DND-41 (cell line): ENCODE measurements around the gene STK11IP.

Source experiments
- ATAC-seq: fragments of 200-7000 bp; cut with Tn5 transposase; 3 replicates; pipeline ENCODE4 v1.9.1; 2021; ENCODE audit warnings: low read depth; ENCODE audit not compliant: insufficient read depth
- DNase-seq: peaks from one replicate; pipeline ENCODE4 v3.0.0-alpha.2; 2020
- H2AFZ ChIP-seq: 2 replicates; pipeline ENCODE4 v1.6.0; 2012; ENCODE audit warnings: low read depth, low read length
- H3K27ac ChIP-seq: 2 replicates; pipeline ENCODE4 v1.5.1; 2012; ENCODE audit warnings: low read length, inconsistent platforms
- H3K27me3 ChIP-seq: fragments of 200-600 bp; sonication (generic); 2 replicates; pipeline ENCODE4 v1.6.0; 2012; ENCODE audit warnings: low read length, mild to moderate bottlenecking, inconsistent platforms; ENCODE audit not compliant: insufficient read depth, poor library complexity
- H3K36me3 ChIP-seq: 2 replicates; pipeline ENCODE4 v1.5.1; 2012; ENCODE audit warnings: low read length, inconsistent platforms; ENCODE audit not compliant: insufficient read depth
- H3K4me1 ChIP-seq: 2 replicates; pipeline ENCODE4 v1.5.1; 2012; ENCODE audit warnings: mild to moderate bottlenecking, low read length; ENCODE audit not compliant: insufficient read depth
- H3K4me2 ChIP-seq: 2 replicates; pipeline ENCODE4 v1.6.0; 2012; ENCODE audit warnings: mild to moderate bottlenecking, moderate library complexity, low read length, inconsistent platforms; ENCODE audit not compliant: insufficient read depth
- H3K4me3 ChIP-seq, 2 experiments: fragments of 200-600 bp in 1 of 2; shearing (Covaris generic) in 1 of 2; 2 replicates each; pipeline ENCODE4 v1.5.1; 2012 to 2016; ENCODE audit warnings: inconsistent platforms in 2 of 2, low read length in 2 of 2, mild to moderate bottlenecking in 2 of 2, low read depth in 1 of 2, moderate library complexity in 1 of 2
- H3K79me2 ChIP-seq: 2 replicates; pipeline ENCODE4 v1.6.0; 2012; ENCODE audit warnings: low read length, inconsistent platforms; ENCODE audit not compliant: insufficient read depth
- H3K9ac ChIP-seq: 2 replicates; pipeline ENCODE4 v1.6.0; 2012; ENCODE audit warnings: low read depth, mild to moderate bottlenecking, inconsistent platforms, low read length, moderate library complexity
- H3K9me3 ChIP-seq: 2 replicates; pipeline ENCODE4 v1.5.1; 2012; ENCODE audit warnings: low read length, moderate library complexity, mild to moderate bottlenecking, inconsistent platforms; ENCODE audit not compliant: insufficient read depth, severe bottlenecking
- H4K20me1 ChIP-seq: 2 replicates; pipeline ENCODE4 v1.6.0; 2012; ENCODE audit warnings: low read length; ENCODE audit not compliant: insufficient read depth
- CTCF ChIP-seq: IDR thresholded peaks from 2 replicates; pipeline ENCODE4 v1.5.1; 2012; ENCODE audit warnings: borderline replicate concordance, low read length, moderate library complexity, mild to moderate bottlenecking; ENCODE audit not compliant: poor library complexity, severe bottlenecking; ENCODE audit errors: extremely low read depth
- EZH2 ChIP-seq: IDR thresholded peaks from 3 replicates; pipeline ENCODE4 v1.6.1; 2012; ENCODE audit warnings: borderline replicate concordance, low read depth, mild to moderate bottlenecking, moderate library complexity, low read length, inconsistent platforms; ENCODE audit not compliant: severe bottlenecking

Gene STK11IP

DNA sequence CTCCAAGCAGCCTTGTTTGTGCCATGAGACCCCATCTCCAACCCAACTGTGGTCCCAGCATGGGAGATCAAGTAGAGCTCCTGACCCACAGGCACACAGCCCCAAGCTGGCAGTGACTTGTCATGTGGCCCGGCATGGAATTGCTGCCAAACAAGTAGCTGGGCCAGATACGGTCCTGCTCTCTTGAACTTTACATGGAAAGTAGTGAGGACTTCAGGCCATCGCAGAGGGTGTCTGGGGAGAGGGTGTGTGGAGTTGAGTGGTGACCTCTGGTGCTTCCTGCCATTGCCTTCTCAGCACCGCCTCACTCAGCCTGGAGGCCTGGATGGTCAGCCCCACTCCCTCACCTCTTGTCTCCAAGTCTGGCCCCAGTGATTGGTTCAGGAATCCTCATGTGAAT lies 18.9 kb downstream of the STK11IP start:
- Histone ChIP-seq H3K27me3 (no peaks in the 10 kb centered on the region), H3K79me2 (no peaks in the 10 kb centered on the region), H3K4me1 (no peaks in the 10 kb centered on the region), H3K36me3 (peaks cover 28% of the 10 kb centered on the region), H3K9ac (no peak overlapping the region), H4K20me1 (no peaks in the 10 kb centered on the region), H3K27ac (no peak overlapping the region), H2AFZ (no peak overlapping the region), H3K4me3 (no peak overlapping the region), H3K9me3 (no peaks in the 10 kb centered on the region), H3K4me2 (no peak overlapping the region)
- ATAC-seq (no peak), DNase-seq (no peak)
- TF ChIP-seq EZH2 (no peak), CTCF (no peak)

DNA sequence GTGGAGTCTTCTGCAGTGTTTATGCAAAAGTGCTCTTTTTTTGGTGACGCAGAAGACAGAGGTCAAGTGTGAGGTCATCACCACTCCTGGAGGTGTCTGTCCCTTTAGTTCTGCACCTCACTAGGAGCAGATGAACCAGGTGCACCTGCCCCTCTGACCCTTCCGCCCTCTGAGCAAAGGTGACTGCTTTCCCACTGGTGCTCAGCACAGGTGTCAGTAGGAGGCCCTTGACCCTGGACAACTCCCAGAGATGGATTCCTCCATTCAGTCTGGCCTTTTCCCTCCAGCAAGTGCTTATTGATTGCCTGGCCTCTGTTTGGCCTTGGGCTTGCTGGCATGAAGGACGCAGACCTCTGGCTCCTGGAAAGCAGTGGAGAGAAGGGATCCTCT lies 21.1 kb downstream of the STK11IP start:
- Histone ChIP-seq H3K4me2 (no peak overlapping the region), H3K4me1 (no peaks in the 10 kb centered on the region), H2AFZ (no peak overlapping the region), H3K9me3 (no peaks in the 10 kb centered on the region), H3K4me3 (no peak overlapping the region), H3K36me3 (peaks cover 19% of the 10 kb centered on the region; the same call in 1 of the 2 replicates), H3K27me3 (peaks cover 5% of the 10 kb centered on the region), H4K20me1 (no peaks in the 10 kb centered on the region), H3K9ac (no peak overlapping the region), H3K27ac (no peak overlapping the region), H3K79me2 (no peaks in the 10 kb centered on the region)
- TF ChIP-seq EZH2 (no peak), CTCF (no peak)
- DNase-seq (no peak), ATAC-seq (no peak)

DNA sequence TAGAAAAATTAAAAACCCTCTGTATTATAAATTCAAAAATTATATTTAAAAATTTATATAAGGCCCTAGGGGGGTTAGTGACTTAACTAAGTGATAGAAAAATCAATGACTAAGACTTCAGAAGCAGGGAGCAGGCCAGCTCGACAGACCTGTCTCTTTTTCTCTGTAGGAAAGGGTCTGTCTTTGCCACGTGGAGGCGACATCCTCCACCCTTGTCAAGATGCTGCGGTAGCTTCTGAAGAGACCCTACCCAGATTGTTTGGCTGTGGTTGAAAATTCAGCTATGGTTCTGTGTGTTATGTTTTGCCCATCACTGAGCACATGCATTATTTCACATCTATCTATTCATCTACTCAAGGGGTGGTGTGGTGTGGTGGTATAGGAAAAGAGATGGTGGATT lies 21.6 kb downstream of the STK11IP start:
- H3K4me1 ChIP-seq, result no peaks in the 10 kb centered on the region
- no peak overlapping the region for H3K4me3 ChIP-seq
- H3K79me2 ChIP-seq, result no peaks in the 10 kb centered on the region
- no peak overlapping the region for H2AFZ ChIP-seq
- H3K36me3 ChIP-seq, result peaks cover 19% of the 10 kb centered on the region; the same call in 1 of the 2 replicates
- DNase-seq (no peak), ATAC-seq (no peak)
- H3K9me3 ChIP-seq, result no peaks in the 10 kb centered on the region
- H3K4me2 ChIP-seq, result no peak overlapping the region
- no peak overlapping the region for H3K9ac ChIP-seq
- no peak overlapping the region for H3K27ac ChIP-seq
- peaks cover 5% of the 10 kb centered on the region for H3K27me3 ChIP-seq
- TF ChIP-seq EZH2, result no peak
- TF ChIP-seq CTCF, result peak; percentile 5
- H4K20me1 ChIP-seq, result no peaks in the 10 kb centered on the region

GRCh38 chr2:219620546-219620945 lies 22.9 kb downstream of the STK11IP start:
- Histone ChIP-seq H3K27me3 (peaks cover 5% of the 10 kb centered on the region), H3K79me2 (no peaks in the 10 kb centered on the region), H3K4me2 (no peak overlapping the region), H3K4me3 (no peak overlapping the region), H3K9me3 (no peaks in the 10 kb centered on the region), H3K27ac (no peak overlapping the region), H3K4me1 (no peaks in the 10 kb centered on the region), H4K20me1 (no peaks in the 10 kb centered on the region), H3K36me3 (0 out of 2 replicates have a peak, but pooled peaks cover 10% of the 10 kb centered on the region), H2AFZ (no peak overlapping the region), H3K9ac (no peak overlapping the region)
- DNase-seq (no peak), ATAC-seq (no peak)
- TF ChIP-seq EZH2, result no peak
- no peak for TF ChIP-seq CTCF
